K562 (cell line): Measurements from ENCODE around the gene APOBEC3F. TPM values are rescaled to one million over a fixed set of nuclear protein-coding genes. Genes with fewer than 3 reads are reported as not detected.

Experiments
- ATAC-seq: fragments of 200-7000 bp; cut with Tn5 transposase; 3 replicates; pipeline ENCODE4 v1.9.1; 2020; ENCODE audit warnings: moderate library complexity
- BruUV-seq: library from RNA; stranded (reverse); fragments of 400-500 nt; replicated peaks from 2 replicates; lab custom pipeline; 2021; lab: Mats Ljungman, UMichigan
- CTCF ChIA-PET: fragments of 300-600 bp; formaldehyde crosslinking; extraction: SDS; loops from one replicate; lab custom pipeline; 2021; ENCODE audit warnings: low intra/inter-chr PET ratio; lab: Yijun Ruan, JAX
- POLR2A ChIA-PET: fragments of 300-600, 350-650 bp; sonication (Branson Sonifier 250); formaldehyde crosslinking; extraction: SDS; loops from one replicate; lab custom pipeline; 2021; ENCODE audit warnings: antibody characterized with exemption, inconsistent platforms; lab: Yijun Ruan, JAX
- DNase-seq, 4 experiments: peaks; one replicate each; pipeline versions ENCODE4 v3.0.0 to v3.0.0-alpha.2; 2011 to 2018; ENCODE audit warnings: low spot score in 3 of 4, mixed read lengths in 3 of 4; ENCODE audit errors: extremely low read depth in 1 of 4
- FAIRE-seq: peaks from 2 replicates; lab custom pipeline; 2011; peaks lifted over from hg19 to GRCh38; lab: Jason Lieb, UNC
- H2AFZ ChIP-seq: 2 replicates; pipeline ENCODE4 v1.6.0; 2011; ENCODE audit warnings: low read depth, low read length, control low read depth, inconsistent platforms
- H3K27ac ChIP-seq: fragments of 200-600 bp; 3 replicates; pipeline ENCODE4 v1.8.0; 2011; ENCODE audit warnings: low read depth, mild to moderate bottlenecking, control low read depth, inconsistent platforms, low read length, moderate library complexity, mixed read lengths; ENCODE audit errors: extremely low read depth
- H3K27me3 ChIP-seq, 2 experiments: fragments of 300-600 bp in 1 of 2; 2 replicates in 1 of 2; 3 replicates in 1 of 2; pipeline versions ENCODE4 v1.6.0 to v1.8.0; 2011; ENCODE audit warnings: inconsistent platforms in 2 of 2, low read length in 2 of 2, mild to moderate bottlenecking in 1 of 2, mixed read lengths in 1 of 2, moderate library complexity in 1 of 2; ENCODE audit not compliant: control insufficient read depth in 2 of 2, insufficient read depth in 2 of 2
- H3K36me3 ChIP-seq: fragments of 300-600 bp; 3 replicates; pipeline ENCODE4 v1.8.0; 2011; ENCODE audit warnings: mild to moderate bottlenecking, low read length, inconsistent platforms; ENCODE audit not compliant: control insufficient read depth, insufficient read depth
- H3K4me1 ChIP-seq, 2 experiments: fragments of 200-600 bp in 1 of 2; replicated peaks in 1 of 2; 2 replicates in 1 of 2; 3 replicates in 1 of 2; pipeline versions ENCODE4 v1.5.1 to v1.8.0; 2011; ENCODE audit warnings: inconsistent platforms in 2 of 2, low read length in 2 of 2, mild to moderate bottlenecking in 1 of 2, mixed read lengths in 1 of 2, moderate library complexity in 1 of 2; ENCODE audit not compliant: control insufficient read depth in 2 of 2, insufficient read depth in 2 of 2
- H3K4me2 ChIP-seq: 2 replicates; pipeline ENCODE4 v1.6.1; 2011; ENCODE audit warnings: low read length, control low read depth, inconsistent platforms, mixed read lengths; ENCODE audit not compliant: insufficient read depth
- H3K4me3 ChIP-seq: fragments of 200-600 bp; sonication (generic), shearing (Covaris generic); 2 replicates; pipeline ENCODE4 v1.5.1; 2016; ENCODE audit warnings: control low read depth, inconsistent platforms
- H3K79me2 ChIP-seq: fragments of 200-600 bp; 3 replicates; pipeline ENCODE4 v1.8.0; 2011; ENCODE audit warnings: low read length, inconsistent platforms; ENCODE audit not compliant: control insufficient read depth, insufficient read depth
- H3K9ac ChIP-seq, 2 experiments: 2 replicates each; pipeline versions ENCODE4 v1.6.0 to v1.6.1; 2011; ENCODE audit warnings: low read depth in 2 of 2, low read length in 2 of 2, control low read depth in 1 of 2, inconsistent platforms in 1 of 2, mild to moderate bottlenecking in 1 of 2, mixed read lengths in 1 of 2; ENCODE audit not compliant: insufficient read depth in 1 of 2
- H3K9me1 ChIP-seq: one replicate; pipeline ENCODE4 v1.6.0; 2011; ENCODE audit warnings: inconsistent platforms, mild to moderate bottlenecking, low read length, moderate library complexity; ENCODE audit not compliant: control insufficient read depth, insufficient read depth
- H3K9me3 ChIP-seq: replicated peaks from 2 replicates; pipeline ENCODE4 v1.5.1; 2011; ENCODE audit warnings: low read depth, low read length, inconsistent platforms; ENCODE audit not compliant: control insufficient read depth, insufficient read depth
- H4K20me1 ChIP-seq: replicated peaks from 2 replicates; pipeline ENCODE4 v1.6.1; 2011; ENCODE audit warnings: low read length, inconsistent platforms, mixed read lengths; ENCODE audit not compliant: control insufficient read depth, insufficient read depth
- BRF1 ChIP-seq: IDR thresholded peaks from 3 replicates; pipeline ENCODE4 v1.6.1; 2011; ENCODE audit warnings: borderline replicate concordance, mild to moderate bottlenecking; ENCODE audit not compliant: insufficient read length; ENCODE audit errors: extremely low read depth
- CEBPZ ChIP-seq: fragments of 150-350 bp; IDR thresholded peaks from 2 replicates; pipeline ENCODE4 v1.6.1; 2014; ENCODE audit warnings: low read depth, mild to moderate bottlenecking, low read length, borderline replicate concordance
- CREB3L1 ChIP-seq: fragments of 450-650 bp; IDR thresholded peaks from 2 replicates; pipeline ENCODE4 v1.6.1; 2014; ENCODE audit warnings: low read depth, mild to moderate bottlenecking, moderate library complexity, borderline replicate concordance
- E2F8 ChIP-seq: fragments of 450-650 bp; IDR thresholded peaks from 2 replicates; pipeline ENCODE4 v1.7.1; 2018; ENCODE audit warnings: mild to moderate bottlenecking, low read depth; ENCODE audit not compliant: partially characterized antibody
- ELF1 ChIP-seq: fragments of 200-800 bp; sonication (Bioruptor generic); IDR thresholded peaks from 2 replicates; pipeline ENCODE4 v1.6.1; 2016; ENCODE audit warnings: missing genetic modification characterization, missing compliant biosample characterization
- ESRRA ChIP-seq: fragments of 450-650 bp; IDR thresholded peaks from 2 replicates; pipeline ENCODE4 v1.6.1; 2014; ENCODE audit warnings: low read depth, mild to moderate bottlenecking, moderate library complexity, borderline replicate concordance
- GTF2A2 ChIP-seq: IDR thresholded peaks from 2 replicates; pipeline ENCODE4 v1.6.1; 2016; ENCODE audit warnings: mild to moderate bottlenecking, missing genetic modification characterization, missing compliant biosample characterization
- NFXL1 ChIP-seq: fragments of 450-650 bp; formaldehyde crosslinking; IDR thresholded peaks from 2 replicates; pipeline ENCODE4 v1.4.0; 2021; ENCODE audit warnings: mild to moderate bottlenecking
- NR2F6 ChIP-seq: fragments of 450-650 bp; formaldehyde crosslinking; IDR thresholded peaks from 2 replicates; pipeline ENCODE4 v1.4.0; 2020; ENCODE audit warnings: mild to moderate bottlenecking
- PCBP2 ChIP-seq: fragments of 200-400 bp; formaldehyde crosslinking; IDR thresholded peaks from 2 replicates; pipeline ENCODE4 v1.6.1; 2018; ENCODE audit warnings: low read length, low read depth, mild to moderate bottlenecking, moderate library complexity; ENCODE audit not compliant: poor library complexity, severe bottlenecking
- POLR2AphosphoS5 ChIP-seq: IDR thresholded peaks from 2 replicates; pipeline ENCODE4 v1.6.1; 2011; ENCODE audit warnings: mild to moderate bottlenecking, low read depth, low read length, moderate library complexity; ENCODE audit not compliant: control insufficient read depth, insufficient read depth
- PURB ChIP-seq: sonication (generic); formaldehyde crosslinking; IDR thresholded peaks from 2 replicates; pipeline ENCODE4 v1.9.0; 2021; ENCODE audit warnings: low read depth, mild to moderate bottlenecking, missing genetic modification reagents
- SRSF9 ChIP-seq: fragments of 200-400 bp; formaldehyde crosslinking; IDR thresholded peaks from 2 replicates; pipeline ENCODE4 v1.6.1; 2017; ENCODE audit warnings: low read depth, low read length, borderline replicate concordance
- ZNF224 ChIP-seq: sonication (generic); formaldehyde crosslinking; IDR thresholded peaks from 2 replicates; pipeline ENCODE4 v1.8.0; 2022; ENCODE audit warnings: mild to moderate bottlenecking, missing genetic modification reagents
- ZNF23 ChIP-seq: fragments of 250-450 bp; sonication (Bioruptor Pico); IDR thresholded peaks from 2 replicates; pipeline ENCODE4 v1.4.0; 2020; ENCODE audit warnings: mild to moderate bottlenecking
- ZNF696 ChIP-seq: fragments of 250-450 bp; sonication (Bioruptor Pico); conservative IDR thresholded peaks from 2 replicates; pipeline ENCODE4 v1.4.0; 2020; ENCODE audit warnings: mild to moderate bottlenecking, moderate library complexity
- WGBS: fragments of 100-300 bp; shearing (Covaris generic); methylation state at CpG from one replicate; pipeline ENCODE4 v1.1.6; 2016; ENCODE audit warnings: low coverage, mixed read lengths; ENCODE audit not compliant: insufficient coverage; ENCODE audit errors: missing lambda C conversion rate; 5-methylcytosine and 5-hydroxymethylcytosine counted together
- in situ Hi-C: fragments of 300-500 bp; cut with MboI; formaldehyde crosslinking; loops from 4 replicates; pipeline ENCODE4 v1.15.0; 2018; ENCODE audit warnings: inconsistent platforms, mixed read lengths
- intact Hi-C: fragments of 100-400 bp; cut with micrococcal nuclease; formaldehyde crosslinking; loops from 2 replicates; pipeline ENCODE4 v1.14.2; 2022
- polyA plus RNA-seq, 8 experiments: library from polyadenylated mRNA; depleted of rRNA in 4 of 8; stranded (reverse) in 5 of 8; unstranded in 3 of 8; fragments of >200 nt; fragmentation: Nextera tagmentation in 2 of 8; fragmentation: Illumina TruSeq in 1 of 8; extraction: Ambion mirVana in 2 of 8; extraction: Trizol in 1 of 8; gene quantifications; 2 replicates each; pipeline versions ENCODE4 v1.2.1 to v1.2.3, GENCODE V29; 2011 to 2014; ENCODE audit warnings: inconsistent platforms in 1 of 8, missing spikeins in 1 of 8
- total RNA-seq, 7 experiments: library from RNA; depleted of rRNA in 6 of 7; stranded (reverse); fragments of >200 nt in 6 of 7; fragmentation: Illumina TruSeq in 2 of 7; extraction: Trizol in 2 of 7; gene quantifications; 2 replicates each; pipeline versions ENCODE4 v1.2.1 to v1.2.3, GENCODE V29; 2011 to 2021; ENCODE audit warnings: low replicate concordance in 1 of 7

The APOBEC3F gene
- total and polyA plus RNA-seq, 9 of the 15 experiments (the other 6 are each of a cell fraction or from before 2014, with no cell fraction given) = 1.1 to 3.3 (median 1.9) TPM

- H3K4me3 ChIP-seq = no peak overlapping the region
- H3K27me3 ChIP-seq = no peaks in the 10 kb centered on the region
- no peak overlapping the region for H3K27ac ChIP-seq
- 83% methylated on average over 8 of the region's 8 CpGs for WGBS
- H3K9ac ChIP-seq = no peak overlapping the region
- no peak for DNase-seq
- H3K9me3 ChIP-seq = no peaks in the 10 kb centered on the region
- intact Hi-C loops (no loop called here), in situ Hi-C loops (no loop called here)
- POLR2A ChIA-PET = interaction anchor here (0.6 to 0.7 kb wide), 2 partner anchors 226 to 248 kb away, joined by 3 read pairs; no protein-coding TSS in a partner anchor
- no peak overlapping the region for H3K4me2 ChIP-seq
- H4K20me1 ChIP-seq = no peaks in the 10 kb centered on the region
- ATAC-seq = no peak
- CTCF ChIA-PET = no interaction called here
- H3K4me1 ChIP-seq = peaks cover 2 to 23% of the 10 kb centered on the region in 2 experiments; a peak in 4 of 5 replicates
- no peak overlapping the region for H2AFZ ChIP-seq
- FAIRE-seq = no peak
- H3K36me3 ChIP-seq = no peaks in the 10 kb centered on the region; the same call in 2 of the 3 replicates
- no peaks in the 10 kb centered on the region for H3K79me2 ChIP-seq
- H3K9me1 ChIP-seq = no peaks in the 10 kb centered on the region
- BruUV-seq = no TSS peak
- TF ChIP-seq BRF1 (no peak), PURB (CRISPR knock-in tag) (no peak), ESRRA (no peak), PCBP2 (no peak), E2F8 (no peak), NFXL1 (CRISPR knock-in tag) (no peak), POLR2AphosphoS5 (no peak), CREB3L1 (no peak), CEBPZ (no peak), NR2F6 (CRISPR knock-in tag) (no peak), SRSF9 (no peak), GTF2A2 (tag) (no peak), ELF1 (tag) (no peak), ZNF696 (CRISPR knock-in tag) (no peak), ZNF23 (no peak), ZNF224 (CRISPR knock-in tag) (no peak)
Measured at GRCh38 chr22:39084666-39085065, 44.0 kb downstream of the APOBEC3F start.
